HG03159 (cell line): Measurements from ENCODE around the gene CYP11A1.
A peak's percentile ranks its signal among the peaks of the same experiment; 100 is the strongest.

ENCODE experiments used
- ATAC-seq: cut with Tn5 transposase; IDR thresholded peaks from one replicate; pipeline ENCODE4 v1.9.1; 2021; ENCODE audit warnings: mild to moderate bottlenecking, moderate library complexity; ENCODE audit not compliant: unreplicated experiment

Gene CYP11A1

DNA sequence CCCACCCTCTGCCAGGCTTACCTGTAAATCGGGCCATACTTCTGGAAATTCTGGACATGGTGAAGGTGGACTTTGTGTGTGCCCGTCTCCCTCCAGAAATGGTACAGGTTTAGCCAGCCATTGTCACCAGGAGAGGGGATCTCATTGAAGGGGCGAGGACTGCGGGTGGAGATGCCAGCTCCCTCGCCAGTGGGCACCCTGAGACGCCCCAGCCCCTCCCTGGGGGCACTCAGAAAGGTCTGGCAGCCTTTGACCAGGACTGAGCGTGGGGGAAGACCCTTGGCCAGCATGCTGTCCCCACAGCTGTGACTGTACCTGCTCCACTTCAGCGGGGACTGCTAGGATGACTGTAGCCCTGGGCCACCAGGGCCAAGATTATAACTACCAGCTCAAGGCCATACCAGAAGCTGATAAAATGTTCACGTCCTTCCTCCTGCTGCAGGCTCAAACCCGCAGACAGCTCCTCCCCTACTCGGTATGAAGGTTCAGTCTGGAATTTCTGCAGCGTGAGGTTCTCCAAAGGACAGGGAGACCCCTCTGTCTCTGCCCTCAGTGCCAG, at the start of gene CYP11A1:
CYP11A1 (minus strand) TSS at position 351 of the 559 bp plus-strand sequence; CDS start at position 290, 61 bp downstream.
- ATAC-seq, result no peak

DNA sequence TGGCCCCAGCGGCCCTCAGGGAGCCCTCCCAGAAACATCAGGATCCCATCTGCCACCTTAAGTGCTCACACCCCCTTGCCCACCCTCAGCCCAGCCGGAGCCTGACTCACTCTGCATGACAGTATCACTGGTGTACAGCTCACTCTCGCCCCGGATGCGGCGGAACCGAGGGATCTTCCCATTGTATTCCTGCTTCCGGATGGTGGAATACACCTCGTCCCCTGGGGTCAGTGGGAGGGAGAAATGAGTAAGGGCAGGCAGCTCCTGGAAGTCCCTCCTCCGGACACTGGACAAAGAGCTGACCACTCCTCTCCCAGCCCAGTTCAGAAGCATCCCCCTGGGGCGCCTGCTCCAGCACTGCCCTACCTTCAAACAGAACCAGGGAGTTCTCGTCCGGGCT, 49.8 kb upstream of the CYP11A1 start:
- ATAC-seq, result no peak

DNA sequence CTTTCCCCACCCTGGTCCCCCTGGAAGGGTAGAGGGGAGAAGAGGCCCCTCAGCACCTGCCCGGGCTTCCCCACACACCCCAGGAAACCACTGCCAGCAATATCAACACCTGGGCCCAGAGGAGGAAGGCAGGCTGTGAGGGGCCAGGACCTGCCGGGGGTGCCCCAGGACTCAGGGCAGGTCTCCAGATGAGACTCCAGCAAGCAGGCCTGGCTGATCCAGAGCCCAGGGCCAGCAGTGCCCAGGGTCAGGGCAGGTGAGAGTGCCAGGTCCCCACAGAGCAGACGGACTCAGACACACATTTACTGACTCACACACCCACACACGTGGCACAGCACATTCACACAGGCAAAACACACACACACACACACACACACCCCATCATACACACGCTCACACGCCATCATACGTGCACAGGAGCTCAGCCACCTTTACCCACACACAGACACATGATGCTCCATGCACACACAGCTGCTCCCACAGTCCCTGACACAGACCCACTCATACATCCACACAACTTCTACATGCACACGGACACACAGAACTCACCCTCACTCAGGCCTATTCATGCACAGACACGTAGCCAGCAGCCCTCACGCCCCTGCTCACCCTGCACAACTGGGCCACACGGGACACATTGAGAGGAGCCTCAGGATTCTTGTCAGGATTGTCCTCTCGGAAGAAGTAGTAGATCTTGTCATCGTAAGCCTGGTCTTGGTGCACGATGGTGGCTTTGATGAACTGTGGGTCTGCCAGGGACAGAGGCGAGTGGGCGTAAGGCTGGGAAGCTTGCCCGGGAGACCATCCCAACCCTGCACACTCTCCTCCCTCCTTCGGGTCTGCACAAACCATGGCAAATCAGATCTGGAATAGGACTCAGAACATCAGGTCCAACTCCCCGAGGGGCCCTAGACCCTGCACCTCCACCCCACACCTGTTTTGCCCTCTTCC, 48.8 kb upstream of the CYP11A1 start:
- no peak for ATAC-seq

DNA sequence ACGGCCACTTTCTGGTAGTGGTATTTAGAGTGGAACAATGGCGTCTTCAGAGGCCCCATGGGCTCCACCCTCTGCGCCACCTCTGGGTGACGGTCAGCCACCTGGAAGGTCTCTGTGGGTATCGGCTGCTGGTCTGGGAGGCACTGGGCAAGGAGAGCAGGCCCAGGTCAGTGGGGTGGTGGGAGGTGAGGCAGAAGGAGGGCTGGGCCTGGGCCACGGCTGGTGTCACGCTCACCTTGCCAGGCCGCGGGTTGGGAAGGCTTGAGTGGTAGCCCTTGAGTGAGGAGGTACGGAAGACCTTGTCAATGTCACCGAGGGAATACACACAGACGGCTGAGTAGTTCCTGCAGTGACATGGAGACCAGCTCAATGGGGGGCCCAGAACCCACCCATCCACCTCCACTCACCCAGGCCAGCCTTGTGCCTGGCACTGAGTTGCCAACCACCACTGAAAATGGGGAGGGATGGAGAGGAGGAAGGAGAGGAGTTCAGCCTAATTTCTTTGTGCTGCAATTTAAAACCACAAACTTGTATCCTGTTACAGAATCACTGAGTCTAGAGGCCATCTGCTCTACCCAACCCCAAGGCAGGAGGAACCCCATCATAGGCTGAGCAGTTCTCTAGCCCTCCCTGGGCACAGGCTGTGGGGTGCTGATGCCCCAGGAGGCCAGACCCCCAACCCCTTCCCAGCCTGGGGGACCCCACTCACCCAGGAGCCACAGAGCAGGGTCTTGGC, 47.3 kb upstream of the CYP11A1 start:
- no peak for ATAC-seq

DNA sequence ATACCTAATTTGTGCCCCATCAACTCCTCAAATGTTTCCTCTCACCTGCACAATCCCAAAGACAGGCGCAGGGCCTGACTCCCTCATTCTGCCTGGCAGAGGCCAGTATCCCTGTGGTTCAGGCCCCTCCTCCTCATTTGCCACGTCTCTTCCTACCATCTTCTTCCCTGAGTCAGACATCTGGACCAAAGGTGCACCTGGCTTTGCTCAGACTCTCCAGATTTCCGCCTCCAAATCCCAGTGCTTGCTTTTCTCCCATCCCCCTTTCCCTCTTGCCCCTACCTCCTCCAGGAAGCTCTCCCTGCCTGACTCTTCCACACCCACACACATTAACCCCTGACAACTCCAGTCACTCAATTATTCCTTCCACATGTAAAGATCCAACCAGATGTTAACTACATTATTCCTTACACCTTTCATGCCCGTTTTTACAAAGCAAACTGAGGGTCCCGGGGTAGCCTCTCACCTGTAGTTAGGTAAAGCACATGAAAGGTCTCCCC, 46.7 kb upstream of the CYP11A1 start:
- no peak for ATAC-seq

DNA sequence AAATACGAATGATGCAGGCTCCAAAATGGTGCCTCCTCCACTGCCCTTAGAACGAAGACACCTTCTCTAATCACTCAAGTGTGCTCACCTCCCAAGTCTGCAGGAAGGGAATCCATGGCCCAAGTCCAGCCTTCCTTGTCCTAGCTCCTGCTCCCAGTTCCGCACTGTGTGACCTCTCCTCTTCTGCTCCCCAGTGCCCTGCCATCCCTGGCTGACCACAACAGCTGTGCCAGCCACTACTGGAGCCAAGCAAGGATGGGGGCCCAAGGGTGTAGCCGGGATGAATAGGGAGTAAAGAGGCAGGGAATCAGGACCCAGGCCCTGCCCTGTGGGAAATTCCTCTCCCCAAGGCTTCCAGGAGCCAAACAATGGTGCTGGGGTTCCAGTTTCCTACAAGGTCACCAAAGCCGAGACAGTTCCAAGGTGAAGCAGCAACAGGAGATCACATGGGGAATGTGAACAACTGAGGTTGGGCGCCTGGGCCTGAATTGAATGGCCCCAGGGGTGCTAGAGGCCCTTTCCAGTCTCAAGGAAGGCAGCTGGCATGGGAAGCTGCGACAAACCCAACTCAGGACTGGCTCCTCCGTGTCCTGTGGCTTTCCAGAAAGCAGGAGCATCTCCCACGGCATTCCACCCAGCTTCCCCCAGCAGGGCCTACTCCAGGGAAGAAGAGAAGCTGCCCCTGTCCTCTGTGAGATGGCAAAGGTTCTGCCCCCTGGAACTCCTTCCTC, 46.1 kb upstream of the CYP11A1 start:
- ATAC-seq, result no peak

DNA sequence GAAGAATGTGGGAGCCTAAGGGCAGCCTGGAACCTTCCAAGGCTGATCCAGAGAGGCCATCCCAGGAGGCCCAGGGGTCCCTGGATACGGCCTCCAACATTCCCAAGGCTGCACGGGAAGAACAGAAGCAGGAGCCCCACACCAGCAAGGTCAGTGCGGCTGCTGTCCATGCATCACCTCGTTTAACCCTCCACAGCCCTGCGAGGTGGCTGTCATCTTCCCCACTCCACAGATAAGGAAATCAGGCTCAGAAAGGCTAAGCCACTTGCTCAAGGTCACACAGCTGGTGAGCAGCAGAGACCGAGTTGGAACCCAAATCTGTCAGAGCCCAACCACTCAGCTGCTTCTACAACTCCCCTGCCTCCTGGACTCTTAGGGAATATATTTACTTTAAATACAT, 44.7 kb upstream of the CYP11A1 start:
- no peak for ATAC-seq

DNA sequence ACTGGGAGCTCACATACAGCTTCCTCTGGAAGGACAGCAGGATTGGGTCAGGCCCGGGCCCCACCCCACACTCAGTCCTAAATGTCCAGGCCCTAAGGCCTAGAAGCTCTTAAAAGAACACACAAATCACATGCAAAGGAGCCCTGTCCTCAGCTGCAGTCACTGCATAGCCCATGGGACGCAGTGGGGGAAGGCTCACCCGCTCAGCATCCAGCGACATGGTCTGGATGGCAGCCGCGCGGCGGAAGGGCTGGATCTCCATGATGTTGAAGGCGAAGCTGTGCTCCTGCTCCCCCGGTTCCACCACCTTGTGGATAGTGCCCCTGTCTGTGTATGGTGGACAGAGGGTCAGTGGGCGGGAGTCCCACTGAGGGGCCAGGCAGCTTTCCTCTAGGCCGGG, 44.2 kb upstream of the CYP11A1 start:
- no peak for ATAC-seq

DNA sequence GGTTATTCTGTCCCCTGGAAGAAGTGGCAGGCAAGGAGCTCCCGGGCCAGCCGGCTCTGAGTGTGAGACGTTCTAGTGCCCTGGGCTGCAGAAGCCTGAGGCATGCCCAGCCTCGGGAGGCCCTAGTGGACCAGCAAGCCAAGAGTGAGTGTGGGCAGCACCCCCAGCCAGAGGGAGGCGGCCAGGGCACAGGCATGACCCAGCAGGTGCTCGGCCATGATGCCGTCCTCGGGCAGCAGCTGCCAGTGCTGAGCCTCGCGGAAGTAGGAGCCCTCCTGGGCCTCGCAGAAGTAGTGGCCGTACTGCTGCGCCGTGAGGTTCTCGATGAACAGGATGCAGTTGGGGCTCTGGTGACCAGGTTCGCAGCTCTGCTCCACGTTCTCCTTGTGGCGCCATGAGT, 43.1 kb upstream of the CYP11A1 start:
- ATAC-seq, result no peak

DNA sequence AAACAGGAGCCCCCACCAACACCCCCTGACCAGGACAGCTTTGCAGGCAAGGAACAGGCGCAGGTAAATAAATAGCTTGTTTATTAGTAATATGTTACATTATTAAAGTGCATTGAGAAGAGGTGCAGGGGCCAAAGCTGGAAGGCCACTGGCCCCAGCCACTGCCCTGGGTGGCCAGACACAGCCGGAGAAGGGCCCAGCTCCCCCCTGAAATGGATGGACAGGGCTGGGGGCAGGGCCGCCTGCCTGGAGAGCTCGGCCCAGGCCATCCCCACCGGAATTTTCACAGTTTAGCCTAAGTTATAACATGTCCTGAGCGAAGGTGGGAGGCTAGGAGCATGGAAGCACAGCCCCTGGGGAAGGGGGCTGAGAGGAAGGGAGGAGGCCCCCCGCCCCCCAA, 41.8 kb upstream of the CYP11A1 start:
- ATAC-seq, result no peak

DNA sequence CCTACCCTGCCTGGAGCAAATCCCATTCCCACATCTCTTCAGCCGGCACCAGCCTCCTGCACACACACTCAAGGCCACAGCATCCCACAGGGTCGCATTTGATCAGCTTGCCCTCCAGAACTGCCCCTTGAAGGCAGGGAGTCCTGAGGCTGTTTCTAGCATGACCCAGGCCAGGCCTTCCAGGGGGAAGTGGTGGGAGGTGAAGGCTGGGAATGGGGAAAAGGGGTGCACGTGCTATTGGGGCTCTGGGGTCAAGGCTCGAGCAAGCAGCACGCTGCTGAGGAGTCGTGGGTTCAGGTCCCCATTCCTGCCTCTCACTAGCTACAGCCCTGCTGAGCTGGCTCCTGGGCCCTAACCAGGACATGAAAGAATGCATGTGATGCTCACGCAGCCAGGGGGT, 41.4 kb upstream of the CYP11A1 start:
- ATAC-seq, result no peak

DNA sequence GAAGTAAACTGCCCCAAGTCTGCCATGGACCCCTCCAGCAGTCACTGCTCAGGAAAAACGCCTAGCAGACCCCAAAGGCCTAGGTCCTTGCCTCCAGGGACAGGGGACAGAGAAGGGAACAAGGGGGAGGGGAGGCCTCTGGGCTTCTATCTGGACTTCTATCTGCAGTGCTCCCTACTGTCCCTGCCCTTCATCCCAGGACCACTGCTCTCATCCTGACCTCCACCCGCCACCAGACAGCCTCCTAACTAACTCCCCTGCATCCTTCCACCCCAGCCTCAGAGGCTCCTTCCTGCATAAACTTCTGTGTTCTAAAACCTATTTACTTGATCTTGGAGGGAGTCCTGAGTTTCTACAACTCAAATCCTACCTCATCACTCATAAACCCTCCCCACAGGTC, 40.9 kb upstream of the CYP11A1 start:
- ATAC-seq, result no peak

DNA sequence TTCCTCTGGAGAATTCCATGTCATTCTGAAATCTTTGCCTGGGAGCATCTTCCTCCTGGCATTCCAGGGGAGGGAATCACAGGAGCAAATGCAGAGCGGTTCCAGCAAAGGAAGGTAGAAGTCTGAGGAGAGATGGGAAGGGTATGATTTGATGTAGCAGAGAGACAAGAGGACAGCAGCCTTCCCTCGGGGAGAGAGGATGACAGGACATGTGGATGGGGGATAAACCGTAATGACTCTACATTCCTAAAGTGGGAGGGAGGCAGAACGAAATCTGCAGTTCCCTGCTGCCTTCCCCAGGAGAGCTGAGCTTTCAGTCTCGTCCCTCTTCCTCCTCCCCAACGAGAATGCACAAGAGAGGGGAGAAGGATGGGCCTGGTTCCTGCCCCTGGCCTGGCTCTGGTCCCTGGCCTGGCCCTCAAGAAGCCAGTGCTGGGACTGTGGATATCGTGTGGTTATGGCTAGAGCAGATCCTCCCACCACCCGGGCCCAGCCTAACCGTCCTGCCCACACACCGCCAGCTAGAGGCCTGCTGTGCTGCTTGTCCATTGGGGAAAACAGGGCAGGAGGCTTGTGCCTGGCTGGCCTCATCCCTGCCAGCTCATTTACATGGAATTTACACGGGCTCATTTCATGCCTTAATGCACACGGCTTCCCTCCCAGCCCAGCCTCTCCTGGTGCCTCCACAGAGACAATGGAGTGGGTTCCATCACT, 39.7 kb upstream of the CYP11A1 start:
- ATAC-seq, result no peak

DNA sequence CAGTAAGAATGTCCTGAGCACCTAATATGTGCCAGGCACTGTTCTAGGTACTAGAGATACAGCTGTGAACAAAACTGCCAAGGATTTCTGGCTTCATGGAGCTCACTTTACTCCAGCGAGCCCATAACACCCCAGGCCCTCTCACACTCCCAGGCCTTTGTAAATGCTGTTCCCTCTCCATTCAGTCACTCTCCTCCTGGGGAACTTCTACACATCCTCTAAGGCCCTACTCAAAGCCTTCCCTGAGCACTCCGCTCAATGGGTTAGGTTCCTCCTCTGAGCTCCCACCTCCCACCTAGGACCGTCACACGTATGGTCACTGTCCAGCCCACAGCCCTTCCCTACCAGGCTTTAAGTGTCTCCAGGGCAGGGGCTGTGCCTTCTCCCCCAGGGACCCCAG, 39.1 kb upstream of the CYP11A1 start:
- no peak for ATAC-seq

DNA sequence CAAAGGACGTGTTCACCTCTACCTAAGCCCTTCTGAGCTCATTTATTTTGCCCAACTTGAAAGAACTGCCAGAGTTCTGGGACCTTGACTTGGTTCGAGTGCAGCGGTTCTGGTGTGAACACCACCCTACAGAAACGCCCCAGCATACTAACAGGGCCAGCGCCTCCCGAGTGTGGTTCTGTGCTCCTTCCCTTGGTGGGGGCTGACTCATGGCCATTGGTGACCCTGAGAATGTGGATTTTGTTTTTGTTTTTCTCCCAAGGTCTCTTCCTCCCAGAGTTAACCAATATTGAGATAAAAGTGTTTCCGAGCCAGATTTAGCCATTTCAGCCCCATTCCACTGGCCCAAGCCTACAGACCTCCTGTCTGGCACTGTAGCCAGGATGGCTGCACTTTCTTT, 38.4 kb upstream of the CYP11A1 start:
- no peak for ATAC-seq

DNA sequence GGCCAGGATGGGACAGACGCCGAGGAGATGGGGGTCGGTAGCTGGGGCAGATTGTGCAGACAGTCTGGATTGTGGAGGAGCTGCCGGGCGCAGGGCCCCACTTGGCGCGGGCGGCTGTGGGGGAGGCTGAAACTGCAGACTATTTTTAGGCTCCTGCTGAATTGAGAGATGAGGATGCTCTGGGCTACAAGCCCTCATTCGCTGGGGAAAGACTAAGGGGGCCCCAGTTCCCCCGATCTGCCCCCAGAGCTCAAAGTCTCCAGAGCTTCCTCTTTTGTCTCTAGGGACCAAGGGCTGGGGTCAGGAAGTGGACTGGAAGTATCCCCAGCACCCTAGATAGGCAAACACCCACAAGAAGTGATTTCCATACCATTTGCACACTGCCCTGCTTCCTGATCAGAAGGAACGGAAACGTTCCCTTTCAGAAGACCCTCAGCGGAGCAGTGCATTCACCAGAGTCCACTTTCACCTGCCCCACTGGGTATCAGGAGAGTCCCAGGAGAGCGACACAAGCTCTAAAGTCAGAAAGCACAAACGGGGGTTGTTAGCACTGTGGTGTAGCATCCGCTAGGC, 36.6 kb upstream of the CYP11A1 start:
- peak; percentile 30 for ATAC-seq

DNA sequence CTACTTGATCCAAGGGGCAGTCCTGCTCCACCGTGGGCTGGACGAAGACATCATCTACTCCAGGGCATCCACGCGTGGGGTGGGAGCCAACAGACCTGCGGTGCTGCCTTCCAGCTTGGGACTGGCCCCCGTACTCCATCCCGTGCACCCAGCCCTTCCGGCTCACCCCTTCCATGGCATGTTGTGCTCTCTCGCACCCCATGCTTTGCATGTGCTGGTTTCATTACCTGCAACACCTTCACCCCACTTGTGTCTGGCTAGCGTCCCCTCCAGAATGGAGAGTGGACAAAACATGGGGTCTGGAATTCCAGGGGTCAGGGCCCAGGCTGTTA, 36.1 kb upstream of the CYP11A1 start:
- ATAC-seq, result peak; percentile 22

DNA sequence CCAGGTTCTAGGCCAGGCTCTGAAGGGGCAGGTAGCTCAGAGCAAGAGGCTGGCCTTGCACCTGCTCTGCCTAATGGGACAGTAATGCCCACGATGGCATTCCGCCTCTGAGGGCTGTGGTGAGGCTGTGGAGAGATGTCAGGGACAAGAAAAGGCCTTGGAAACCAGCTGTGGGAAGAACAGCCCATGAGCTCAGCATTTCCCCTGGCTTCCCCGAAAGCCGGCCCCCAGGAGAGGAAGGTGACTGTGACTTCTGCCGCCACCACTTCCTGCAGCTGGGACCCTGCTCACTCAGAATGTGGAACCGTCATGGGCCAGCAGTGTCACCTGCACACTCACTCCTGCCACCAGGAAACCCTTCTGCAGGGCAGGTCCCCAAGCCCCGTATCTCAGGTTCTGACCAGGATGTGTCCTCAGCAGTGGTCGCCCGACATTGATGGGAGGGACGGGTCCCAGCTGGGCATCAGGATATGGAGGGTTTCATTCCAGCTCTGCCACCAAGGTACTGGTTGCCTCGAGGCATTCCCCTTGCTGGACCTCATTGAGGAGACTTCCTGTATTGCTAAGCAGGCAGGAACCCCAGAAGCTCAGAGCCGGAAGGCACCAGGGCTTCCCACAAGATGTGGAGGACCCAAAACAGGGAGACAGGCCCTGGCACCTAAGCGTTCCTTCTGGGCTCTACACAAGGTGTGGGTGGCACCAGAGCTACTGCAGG, 35.6 kb upstream of the CYP11A1 start:
- peak; percentile 39 for ATAC-seq

DNA sequence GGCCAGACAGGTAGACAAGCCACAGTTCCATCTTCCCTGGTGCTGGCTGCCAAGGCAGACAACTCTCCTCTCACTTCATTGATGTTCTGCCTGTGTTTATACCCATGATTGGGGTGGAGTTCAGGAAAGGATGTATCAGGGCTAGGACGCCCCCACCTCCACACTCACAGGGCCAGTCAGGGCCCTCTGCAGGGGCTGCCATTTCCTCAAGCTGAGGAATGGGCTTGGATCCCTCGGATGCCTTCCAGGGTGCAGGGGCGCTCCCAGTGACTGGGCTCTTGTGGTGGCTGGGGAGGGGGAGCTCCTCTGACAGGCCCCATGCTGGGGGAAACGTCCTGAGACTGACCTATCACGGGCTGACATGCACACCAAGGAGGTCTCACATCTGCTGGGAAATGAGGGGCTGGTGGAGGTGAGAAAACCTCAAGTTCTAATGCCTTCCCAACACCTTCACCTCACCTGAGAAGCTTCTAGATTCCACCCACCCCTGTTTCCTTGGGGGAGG, 34.9 kb upstream of the CYP11A1 start:
- ATAC-seq, result no peak
